SK-N-SH treated with all-trans-retinoic acid at 6 μM for 48 hours (cell line): ENCODE data around the gene COL4A2.

Experiments
- ATAC-seq: fragments of 200-7000 bp; cut with Tn5 transposase; 3 replicates; pipeline ENCODE4 v1.9.1; 2020; ENCODE audit warnings: mild to moderate bottlenecking, moderate library complexity
- ARNTL ChIP-seq: fragments of 450-650 bp; formaldehyde crosslinking; IDR thresholded peaks from 2 replicates; pipeline ENCODE4 v1.5.0; 2020; ENCODE audit warnings: low read depth, mild to moderate bottlenecking, moderate library complexity, borderline replicate concordance
- BACH2 ChIP-seq: fragments of 250-450 bp; sonication (Bioruptor Pico); IDR thresholded peaks from 2 replicates; pipeline ENCODE4 v1.9.0; 2021; ENCODE audit warnings: mild to moderate bottlenecking, borderline replicate concordance
- CREB5 ChIP-seq: fragments of 250-450 bp; sonication (Bioruptor Pico); IDR thresholded peaks from 2 replicates; pipeline ENCODE4 v1.5.1; 2020; ENCODE audit warnings: low read depth, mild to moderate bottlenecking, moderate library complexity
- CSRNP3 ChIP-seq: fragments of 250-450 bp; sonication (Bioruptor Pico); IDR thresholded peaks from 2 replicates; pipeline ENCODE4 v1.5.1; 2021; ENCODE audit warnings: mild to moderate bottlenecking, moderate library complexity
- GLIS3 ChIP-seq: fragments of 250-450 bp; sonication (Bioruptor Pico); IDR thresholded peaks from 2 replicates; pipeline ENCODE4 v1.5.0; 2020; ENCODE audit warnings: mild to moderate bottlenecking, moderate library complexity
- ISL1 ChIP-seq: fragments of 250-450 bp; sonication (Bioruptor Pico); IDR thresholded peaks from 2 replicates; pipeline ENCODE4 v2.1.2; 2022; ENCODE audit warnings: mild to moderate bottlenecking, moderate library complexity
- POU6F1 ChIP-seq: fragments of 250-450 bp; sonication (Bioruptor Pico); IDR thresholded peaks from 2 replicates; pipeline ENCODE4 v1.8.0; 2021; ENCODE audit warnings: low read depth, mild to moderate bottlenecking, moderate library complexity, borderline replicate concordance
- PPARA ChIP-seq: fragments of 250-450 bp; sonication (Bioruptor Pico); IDR thresholded peaks from 2 replicates; pipeline ENCODE4 v1.5.0; 2020; ENCODE audit warnings: mild to moderate bottlenecking, borderline replicate concordance
- RARB ChIP-seq: fragments of 250-450 bp; sonication (Bioruptor Pico); IDR thresholded peaks from 2 replicates; pipeline ENCODE4 v1.8.0; 2021; ENCODE audit warnings: mild to moderate bottlenecking, moderate library complexity
- SNAI2 ChIP-seq: fragments of 250-450 bp; sonication (Bioruptor Pico); IDR thresholded peaks from 2 replicates; pipeline ENCODE4 v1.5.0; 2020; ENCODE audit warnings: mild to moderate bottlenecking, moderate library complexity
- TCF4 ChIP-seq: fragments of 250-450 bp; sonication (Bioruptor Pico); IDR thresholded peaks from 2 replicates; pipeline ENCODE4 v1.8.0; 2021; ENCODE audit warnings: mild to moderate bottlenecking, moderate library complexity, borderline replicate concordance
- TOX ChIP-seq: fragments of 250-450 bp; sonication (Bioruptor Pico); IDR thresholded peaks from 2 replicates; pipeline ENCODE4 v1.8.0; 2021; ENCODE audit warnings: mild to moderate bottlenecking, moderate library complexity, borderline replicate concordance
- TSHZ2 ChIP-seq: fragments of 250-450 bp; sonication (Bioruptor Pico); IDR thresholded peaks from 2 replicates; pipeline ENCODE4 v1.5.0; 2020; ENCODE audit warnings: mild to moderate bottlenecking, moderate library complexity
- ZFP3 ChIP-seq: fragments of 250-450 bp; sonication (Bioruptor Pico); IDR thresholded peaks from 2 replicates; pipeline ENCODE4 v1.5.0; 2020; ENCODE audit warnings: mild to moderate bottlenecking, moderate library complexity
- ZFP30 ChIP-seq: fragments of 450-650 bp; formaldehyde crosslinking; IDR thresholded peaks from 2 replicates; pipeline ENCODE4 v1.5.0; 2022; ENCODE audit warnings: mild to moderate bottlenecking, moderate library complexity
- ZNF565 ChIP-seq: fragments of 450-650 bp; formaldehyde crosslinking; conservative IDR thresholded peaks from 2 replicates; pipeline ENCODE4 v1.5.0; 2020; ENCODE audit warnings: low read depth, mild to moderate bottlenecking, moderate library complexity
- ZNF70 ChIP-seq: fragments of 450-650 bp; formaldehyde crosslinking; IDR thresholded peaks from 2 replicates; pipeline ENCODE4 v1.5.0; 2020; ENCODE audit warnings: mild to moderate bottlenecking, moderate library complexity

The COL4A2 gene

GRCh38 chr13:110411688-110412059, 104.6 kb downstream of the COL4A2 start (continued):
- no peak for TF ChIP-seq ZFP3 (CRISPR knock-in tag)
- no peak for TF ChIP-seq ZFP30 (CRISPR knock-in tag)
- no peak for TF ChIP-seq TCF4 (CRISPR knock-in tag)

- TF ChIP-seq CREB5 (CRISPR knock-in tag): no peak
- TF ChIP-seq ZFP3 (CRISPR knock-in tag): 0 out of 2 replicates have a peak, but pooled peaks have one; percentile 20
- TF ChIP-seq TCF4 (CRISPR knock-in tag): no peak
- TF ChIP-seq TSHZ2 (CRISPR knock-in tag): 0 out of 2 replicates have a peak, but pooled peaks have one; percentile 4
- no peak; the same call in 1 of the 2 replicates for TF ChIP-seq SNAI2 (CRISPR knock-in tag)
- no peak for TF ChIP-seq ZNF565 (CRISPR knock-in tag)
- TF ChIP-seq BACH2 (CRISPR knock-in tag): no peak
- TF ChIP-seq ISL1 (CRISPR knock-in tag): peak; percentile 37; the same call in 1 of the 2 replicates
- TF ChIP-seq ZNF70 (CRISPR knock-in tag): no peak
- no peak for TF ChIP-seq PPARA
- TF ChIP-seq, all 23 proteins: peak for 3
- peak; percentile 86 for ATAC-seq
Observed at GRCh38 chr13:110412132-110412914, 105.2 kb downstream of the COL4A2 start.

GRCh38 chr13:110413016-110413675, 106.1 kb downstream of the COL4A2 start:
- TF ChIP-seq POU6F1 (CRISPR knock-in tag) (no peak), TOX (no peak), CREB5 (CRISPR knock-in tag) (no peak), PPARA (no peak), ZFP3 (CRISPR knock-in tag) (no peak)
- no peak for ATAC-seq

- TF ChIP-seq RARB (CRISPR knock-in tag): no peak
- no peak for TF ChIP-seq CSRNP3
- TF ChIP-seq ZNF565 (CRISPR knock-in tag): no peak
- no peak for TF ChIP-seq TOX
- no peak for TF ChIP-seq ZFP3 (CRISPR knock-in tag)
- TF ChIP-seq POU6F1 (CRISPR knock-in tag): no peak
- TF ChIP-seq ZNF70 (CRISPR knock-in tag): no peak
- TF ChIP-seq BACH2 (CRISPR knock-in tag): no peak
- no peak for TF ChIP-seq TCF4 (CRISPR knock-in tag)
- TF ChIP-seq ARNTL (CRISPR knock-in tag): no peak
- no peak for TF ChIP-seq GLIS3 (CRISPR knock-in tag)
- TF ChIP-seq ZFP30 (CRISPR knock-in tag): no peak
- no peak for TF ChIP-seq PPARA
- TF ChIP-seq, all 23 proteins: peak for 0
- ATAC-seq: no peak
Observed at GRCh38 chr13:110413676-110414040, 106.6 kb downstream of the COL4A2 start.
